DND-41 (cell line): ENCODE results near the gene JARID2.

Source experiments
- EZH2 ChIP-seq: IDR thresholded peaks from 3 replicates; pipeline ENCODE4 v1.6.1; 2012; ENCODE audit warnings: borderline replicate concordance, low read depth, mild to moderate bottlenecking, moderate library complexity, low read length, inconsistent platforms; ENCODE audit not compliant: severe bottlenecking
- TF ChIP-seq, protein P1 (sequence below): IDR thresholded peaks from 2 replicates; pipeline ENCODE4 v1.5.1; 2012; ENCODE audit warnings: borderline replicate concordance, low read length, moderate library complexity, mild to moderate bottlenecking; ENCODE audit not compliant: poor library complexity, severe bottlenecking; ENCODE audit errors: extremely low read depth

- TF ChIP-seq EZH2, result no peak
- TF ChIP-seq, protein P1, sequence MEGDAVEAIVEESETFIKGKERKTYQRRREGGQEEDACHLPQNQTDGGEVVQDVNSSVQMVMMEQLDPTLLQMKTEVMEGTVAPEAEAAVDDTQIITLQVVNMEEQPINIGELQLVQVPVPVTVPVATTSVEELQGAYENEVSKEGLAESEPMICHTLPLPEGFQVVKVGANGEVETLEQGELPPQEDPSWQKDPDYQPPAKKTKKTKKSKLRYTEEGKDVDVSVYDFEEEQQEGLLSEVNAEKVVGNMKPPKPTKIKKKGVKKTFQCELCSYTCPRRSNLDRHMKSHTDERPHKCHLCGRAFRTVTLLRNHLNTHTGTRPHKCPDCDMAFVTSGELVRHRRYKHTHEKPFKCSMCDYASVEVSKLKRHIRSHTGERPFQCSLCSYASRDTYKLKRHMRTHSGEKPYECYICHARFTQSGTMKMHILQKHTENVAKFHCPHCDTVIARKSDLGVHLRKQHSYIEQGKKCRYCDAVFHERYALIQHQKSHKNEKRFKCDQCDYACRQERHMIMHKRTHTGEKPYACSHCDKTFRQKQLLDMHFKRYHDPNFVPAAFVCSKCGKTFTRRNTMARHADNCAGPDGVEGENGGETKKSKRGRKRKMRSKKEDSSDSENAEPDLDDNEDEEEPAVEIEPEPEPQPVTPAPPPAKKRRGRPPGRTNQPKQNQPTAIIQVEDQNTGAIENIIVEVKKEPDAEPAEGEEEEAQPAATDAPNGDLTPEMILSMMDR, result no peak
Observed at GRCh38 chr6:15303162-15303919, 57.5 kb downstream of the JARID2 start.
